GM19324 (cell line): ENCODE results near the gene USP4.
"Not testable (repeated sequence)": the region's sequence is repeated elsewhere in the genome, so short reads cannot be mapped to it uniquely, and the experiment has no call there.

Source experiments
- ATAC-seq: cut with Tn5 transposase; IDR thresholded peaks from one replicate; pipeline ENCODE4 v1.9.1; 2021; ENCODE audit warnings: mild to moderate bottlenecking, moderate library complexity; ENCODE audit not compliant: unreplicated experiment, low FRiP score

USP4 gene

GRCh38 chr3:49352890-49353421 lies 13.1 kb upstream of the USP4 start:
- ATAC-seq: no peak

- no peak for ATAC-seq
These were observed 12.4 kb upstream of the USP4 start for GRCh38 chr3:49352281-49352680.

- ATAC-seq: no peak
These were observed 11.7 kb upstream of the USP4 start for GRCh38 chr3:49351521-49352011.

- no peak for ATAC-seq
These were observed 9.7 kb upstream of the USP4 start for GRCh38 chr3:49349348-49350114.

GRCh38 chr3:49348361-49348760 lies 8.5 kb upstream of the USP4 start:
- ATAC-seq: not testable (repeated sequence)

- ATAC-seq: no peak
These were observed 7.0 kb upstream of the USP4 start for GRCh38 chr3:49346797-49347251.

GRCh38 chr3:49343163-49343562 lies 3.3 kb upstream of the USP4 start:
- no peak for ATAC-seq

GRCh38 chr3:49341996-49342395 lies 2.1 kb upstream of the USP4 start:
- no peak for ATAC-seq

GRCh38 chr3:49339581-49339940 lies 292 bp downstream of the USP4 start:
- ATAC-seq: peak; percentile 17

- ATAC-seq: no peak
These were observed 5.8 kb downstream of the USP4 start for GRCh38 chr3:49333916-49334633.

GRCh38 chr3:49333091-49333490 lies 6.8 kb downstream of the USP4 start:
- ATAC-seq: no peak

- ATAC-seq: no peak
These were observed 10.7 kb downstream of the USP4 start for GRCh38 chr3:49329186-49329585.

GRCh38 chr3:49328350-49328749 lies 11.5 kb downstream of the USP4 start:
- ATAC-seq: not testable (repeated sequence)

- no peak for ATAC-seq
These were observed 12.4 kb downstream of the USP4 start for GRCh38 chr3:49327485-49327884.

- no peak for ATAC-seq
These were observed 15.1 kb downstream of the USP4 start for GRCh38 chr3:49324768-49325167.

GRCh38 chr3:49316696-49317457 lies 23.0 kb downstream of the USP4 start:
- ATAC-seq: no peak

- no peak for ATAC-seq
These were observed 25.8 kb downstream of the USP4 start for GRCh38 chr3:49313896-49314688.

- no peak for ATAC-seq
These were observed 28.6 kb downstream of the USP4 start for GRCh38 chr3:49311283-49311682.

- no peak for ATAC-seq
These were observed 29.2 kb downstream of the USP4 start for GRCh38 chr3:49310677-49311076.

- ATAC-seq: no peak
These were observed 34.2 kb downstream of the USP4 start for GRCh38 chr3:49305608-49306007.
